ENCODE results near the gene GAB2. TPM values are rescaled to one million over a fixed set of nuclear protein-coding genes. Genes with fewer than 3 reads are reported as not detected.

GAB2 gene
- total RNA-seq, 5 donors from 2014 or later (not counting 1 experiment from before 2014, with no cell fraction given), result 5.4 to 17.2 (median 8.8) TPM

DNA sequence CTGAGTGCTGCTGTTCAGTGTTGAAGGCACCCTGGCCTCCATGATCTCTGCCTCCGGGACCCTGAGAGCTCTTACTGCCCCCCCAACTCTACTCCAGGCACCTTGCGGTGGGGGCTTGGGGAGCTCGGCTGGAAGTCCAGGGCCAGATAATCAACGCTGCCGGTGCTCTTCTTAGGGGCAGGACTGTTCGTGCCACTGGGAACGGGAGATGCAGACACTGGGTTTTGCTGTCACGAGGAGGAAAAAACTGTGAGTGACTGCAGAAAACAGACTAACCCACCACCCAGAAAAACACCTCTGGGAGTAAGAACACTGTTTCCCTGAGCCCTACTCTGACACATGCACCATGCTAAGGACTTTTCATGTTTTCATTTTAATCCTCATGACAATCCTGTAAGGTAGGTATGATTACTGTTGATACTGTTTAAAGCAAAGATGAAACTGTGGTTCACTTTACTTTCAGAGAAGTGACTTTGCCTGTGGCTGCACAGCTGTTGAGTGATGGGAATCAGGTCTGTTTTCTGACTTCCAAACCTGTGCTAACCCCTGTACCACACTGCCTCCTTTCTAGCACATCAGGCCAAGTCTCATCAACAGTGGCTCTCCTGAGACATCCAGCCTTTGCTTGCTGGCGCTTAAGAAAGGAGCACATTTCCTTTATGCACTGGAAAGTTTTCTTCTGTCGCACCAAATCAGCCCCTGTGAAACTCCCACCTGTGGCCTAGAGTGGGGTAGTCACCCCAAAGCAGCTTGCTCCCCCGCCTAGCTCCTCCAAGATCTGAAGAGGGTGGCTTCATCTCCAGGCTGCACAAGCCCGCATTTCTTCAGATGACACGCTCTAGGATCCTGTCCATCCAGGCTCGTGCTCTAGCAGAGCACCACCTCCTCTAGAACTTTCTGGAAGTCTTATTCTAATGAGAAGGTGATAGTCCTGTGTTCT lies 197.1 kb downstream of the GAB2 start:
- 86% methylated on average over 10 of the region's 14 CpGs for whole genome bisulfite sequencing (ENCODE audit: insufficient coverage)
- CTCF ChIA-PET, result interaction anchor here in 1 of 2 donors (0.5 kb wide), 1 partner anchor 90 kb away, joined by 3 read pairs; no protein-coding TSS in a partner anchor
- no peak overlapping the region for H3K4me3 ChIP-seq (ENCODE audit: control insufficient read depth in 1 of 2, extremely low read depth in 1 of 2, low read length in 1 of 2)

DNA sequence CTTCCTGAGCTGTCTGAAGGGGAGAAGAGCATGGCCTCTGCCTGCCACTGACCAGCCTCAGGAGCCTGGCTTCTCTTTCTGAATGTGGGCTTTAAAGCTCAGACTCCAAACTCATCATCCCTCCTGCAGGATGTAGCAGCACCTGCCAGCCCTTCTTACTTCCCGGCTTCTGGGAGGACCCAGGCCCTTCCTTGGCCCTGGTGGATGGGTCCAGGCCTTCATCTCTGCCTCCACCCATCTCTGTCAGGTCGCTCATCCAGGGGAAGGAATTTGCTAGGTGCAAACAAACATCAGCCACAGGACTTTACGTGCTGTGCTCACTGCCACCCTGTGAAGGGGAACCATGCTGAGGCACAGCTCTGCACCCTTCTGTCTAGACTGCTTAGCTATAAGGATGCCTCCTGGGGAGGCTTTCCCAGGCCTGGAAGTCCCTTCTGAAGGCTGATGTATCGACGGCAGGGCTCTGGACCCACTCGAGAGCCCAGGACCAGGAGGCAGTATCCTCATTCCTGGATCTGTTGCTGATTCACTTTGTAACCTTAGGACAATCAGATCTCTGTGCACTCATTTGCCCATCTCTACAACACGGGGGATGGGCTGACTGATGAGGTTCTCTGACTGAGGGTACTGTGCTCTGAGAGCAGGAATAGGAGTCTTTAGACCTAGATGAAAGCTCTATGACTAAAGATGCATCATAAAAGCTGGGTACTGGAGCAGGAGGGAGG lies 198.0 kb downstream of the GAB2 start:
- 84% methylated on average over 5 of the region's 7 CpGs for WGBS (ENCODE audit: insufficient coverage)
- ChIA-PET CTCF (no interaction called here), POLR2A (interaction anchor here in 1 of 2 donors (0.6 kb wide), 1 partner anchor 20 kb away, joined by 3 read pairs; no protein-coding TSS in a partner anchor)
- Mint-ChIP-seq H3K27ac (peak overlapping the region in 1 of 2 donors; percentile 16), H3K9me3 (no peaks in the 10 kb centered on the region), H3K4me3 (no peak overlapping the region), H3K36me3 (peaks cover 45% of the 10 kb centered on the region), H3K4me1 (peaks cover 2 to 32% (median 9%) of the 10 kb centered on the region in 3 donors), H3K27me3 (no peaks in the 10 kb centered on the region)
- Histone ChIP-seq H3K27ac (ENCODE audit: low read length) (no peak overlapping the region), H3K4me3 (ENCODE audit: control insufficient read depth in 1 of 2, extremely low read depth in 1 of 2, low read length in 1 of 2) (no peak overlapping the region), H3K27me3 (replicated peaks in 1 of 2; ENCODE audit: control insufficient read depth in 2 of 2, extremely low read depth in 1 of 2, insufficient read depth in 2 of 2, low read length in 1 of 2) (no peaks in the 10 kb centered on the region), H3K4me1 (ENCODE audit: control insufficient read depth in 1 of 2, extremely low read depth in 1 of 2, insufficient read depth in 2 of 2, low read length in 2 of 2) (no peaks in the 10 kb centered on the region), H3K36me3 (ENCODE audit: control insufficient read depth in 2 of 2, extremely low read depth in 1 of 2, insufficient read depth in 1 of 2, low read length in 1 of 2) (peaks cover 0 to 4% of the 10 kb centered on the region in 2 donors), H3K9me3 (no peaks in the 10 kb centered on the region)
- ATAC-seq (replicated peaks in 1 of 4) (no peak), DNase-seq (peak in 1 of 35 experiments; percentile 4)

More for the DNA sequence above, 197.1 kb downstream of the GAB2 start:
- DNase-seq (peak in 1 of 35 experiments; percentile 10), ATAC-seq (replicated peaks in 1 of 4) (peak in 1 of 4 experiments; percentile 16)
- H3K4me3 Mint-ChIP-seq, result no peak overlapping the region
- Histone ChIP-seq H3K4me1 (ENCODE audit: control insufficient read depth in 1 of 2, extremely low read depth in 1 of 2, insufficient read depth in 2 of 2, low read length in 2 of 2) (no peaks in the 10 kb centered on the region), H3K36me3 (ENCODE audit: control insufficient read depth in 2 of 2, extremely low read depth in 1 of 2, insufficient read depth in 1 of 2, low read length in 1 of 2) (peaks cover 0 to 4% of the 10 kb centered on the region in 2 donors), H3K9me3 (no peaks in the 10 kb centered on the region), H3K27me3 (replicated peaks in 1 of 2; ENCODE audit: control insufficient read depth in 2 of 2, extremely low read depth in 1 of 2, insufficient read depth in 2 of 2, low read length in 1 of 2) (no peaks in the 10 kb centered on the region), H3K27ac (ENCODE audit: low read length) (no peak overlapping the region)
- peaks cover 2 to 40% (median 9%) of the 10 kb centered on the region in 3 donors for H3K4me1 Mint-ChIP-seq
- peak overlapping the region in 1 of 2 donors; percentile 17 for H3K27ac Mint-ChIP-seq
- no peaks in the 10 kb centered on the region for H3K9me3 Mint-ChIP-seq
- no peaks in the 10 kb centered on the region for H3K27me3 Mint-ChIP-seq
- peaks cover 45% of the 10 kb centered on the region for H3K36me3 Mint-ChIP-seq
- POLR2A ChIA-PET, result no interaction called here

DNA sequence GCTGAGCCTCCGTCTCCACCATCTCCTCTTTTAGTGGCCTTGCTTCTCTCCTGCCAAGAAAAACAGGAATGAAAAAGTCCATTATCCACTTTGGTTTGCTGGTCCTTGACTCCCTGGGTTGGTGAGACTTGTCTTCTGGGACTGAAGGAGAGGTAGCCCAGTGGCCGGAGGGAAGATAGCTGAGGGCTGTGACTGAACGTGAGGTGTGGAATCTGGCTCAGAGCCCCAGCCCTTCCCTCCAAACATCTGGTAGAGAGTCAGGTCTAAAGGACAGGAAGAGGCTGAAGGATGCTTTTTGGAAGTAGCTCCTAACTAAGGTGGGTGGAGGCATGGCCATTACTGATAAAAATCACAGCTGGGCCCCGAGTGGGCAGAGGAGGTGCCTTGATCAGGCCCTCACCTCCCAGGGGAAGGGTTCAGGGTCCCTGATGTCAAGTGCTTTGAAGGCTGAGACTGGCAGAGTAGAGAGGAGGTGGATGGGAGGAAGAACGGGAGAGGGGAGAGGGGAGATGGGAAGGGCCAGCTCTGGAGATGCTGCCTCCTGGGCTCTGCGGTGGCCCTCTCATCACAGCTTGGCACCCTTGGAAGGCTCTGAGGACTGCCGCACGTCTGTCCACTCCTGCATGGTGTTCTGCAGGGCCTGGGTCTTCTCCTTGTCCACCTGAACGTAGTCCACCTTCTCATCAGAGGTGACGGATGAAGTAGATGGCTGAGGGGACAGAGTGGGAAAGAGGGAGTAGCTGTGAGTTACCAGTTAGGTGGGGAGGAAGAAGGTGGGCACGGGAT lies 198.7 kb downstream of the GAB2 start:
- POLR2A ChIA-PET, result interaction anchor here in 1 of 2 donors (0.6 kb wide), 1 partner anchor 19 kb away, joined by 3 read pairs; no protein-coding TSS in a partner anchor
- no peaks in the 10 kb centered on the region for H3K9me3 ChIP-seq
- no peaks in the 10 kb centered on the region for H3K27me3 Mint-ChIP-seq
- peaks cover 45% of the 10 kb centered on the region for H3K36me3 Mint-ChIP-seq
- H3K36me3 ChIP-seq (ENCODE audit: control insufficient read depth in 2 of 2, extremely low read depth in 1 of 2, insufficient read depth in 1 of 2, low read length in 1 of 2), result peaks cover 0 to 5% of the 10 kb centered on the region in 2 donors
- H3K4me1 ChIP-seq (ENCODE audit: control insufficient read depth in 1 of 2, extremely low read depth in 1 of 2, insufficient read depth in 2 of 2, low read length in 2 of 2), result no peaks in the 10 kb centered on the region
- H3K27me3 ChIP-seq (replicated peaks in 1 of 2; ENCODE audit: control insufficient read depth in 2 of 2, extremely low read depth in 1 of 2, insufficient read depth in 2 of 2, low read length in 1 of 2), result no peaks in the 10 kb centered on the region
- H3K27ac Mint-ChIP-seq, result peak overlapping the region in 1 of 2 donors; percentile 16
- DNase-seq (peak in 1 of 35 experiments; percentile 17), ATAC-seq (replicated peaks in 1 of 4) (no peak)
- WGBS (ENCODE audit: insufficient coverage), result 92% methylated on average over 5 of the region's 11 CpGs
- no peak overlapping the region for H3K4me3 ChIP-seq (ENCODE audit: control insufficient read depth in 1 of 2, extremely low read depth in 1 of 2, low read length in 1 of 2)
- H3K9me3 Mint-ChIP-seq, result no peaks in the 10 kb centered on the region
- no peak overlapping the region for H3K27ac ChIP-seq (ENCODE audit: low read length)
- H3K4me1 Mint-ChIP-seq, result peaks cover 2 to 30% (median 6%) of the 10 kb centered on the region in 3 donors
- CTCF ChIA-PET, result interaction anchor here in 1 of 2 donors (0.6 kb wide), 1 partner anchor 64 kb away, joined by 3 read pairs; no protein-coding TSS in a partner anchor
- no peak overlapping the region for H3K4me3 Mint-ChIP-seq

DNA sequence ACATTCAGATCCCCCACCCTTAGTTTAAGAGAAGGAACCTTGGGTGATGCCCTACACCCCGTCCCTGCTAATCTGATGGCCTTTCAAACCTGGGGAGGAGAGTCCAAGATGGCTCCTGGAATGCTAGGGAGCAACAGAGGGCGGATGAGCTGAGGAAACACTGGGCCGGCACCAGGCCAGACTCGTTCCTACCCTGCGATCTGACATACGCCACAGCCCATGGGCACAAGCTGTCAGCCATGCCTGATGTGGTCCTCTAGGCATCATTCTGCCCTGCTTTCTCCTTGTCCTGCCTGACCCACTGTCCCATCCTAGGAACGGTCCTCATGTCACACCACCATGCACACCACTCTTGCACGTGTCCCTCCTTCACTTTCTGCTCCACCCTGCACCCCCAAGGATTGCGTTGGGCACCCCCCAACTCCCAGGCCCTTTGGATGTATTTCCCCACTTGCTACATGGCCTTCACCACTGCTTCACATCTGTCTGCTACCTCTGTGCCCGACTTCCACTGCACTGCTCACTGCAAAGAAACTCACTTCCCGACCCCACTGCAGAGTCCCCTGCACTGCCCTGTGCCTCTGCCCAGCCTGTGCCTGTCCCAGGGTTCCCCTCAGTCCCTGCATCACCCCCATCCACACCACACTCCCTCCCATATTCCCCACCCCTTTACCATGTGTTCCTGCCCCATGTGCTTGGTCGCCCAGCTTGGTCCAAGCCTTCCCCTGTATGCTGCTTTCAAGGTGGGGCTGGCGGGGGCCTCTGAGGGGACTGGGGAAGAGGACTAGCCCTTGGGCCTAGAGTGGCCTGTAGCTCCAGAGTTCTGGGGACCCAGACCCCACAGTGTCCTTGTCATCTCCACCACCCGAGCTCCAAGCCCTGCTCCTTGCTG lies 199.7 kb downstream of the GAB2 start:
- Histone ChIP-seq H3K4me1 (ENCODE audit: control insufficient read depth in 1 of 2, extremely low read depth in 1 of 2, insufficient read depth in 2 of 2, low read length in 2 of 2) (peaks cover 0 to 5% of the 10 kb centered on the region in 2 experiments), H3K27me3 (replicated peaks in 1 of 2; ENCODE audit: control insufficient read depth in 2 of 2, extremely low read depth in 1 of 2, insufficient read depth in 2 of 2, low read length in 1 of 2) (no peaks in the 10 kb centered on the region), H3K27ac (ENCODE audit: low read length) (no peak overlapping the region), H3K4me3 (ENCODE audit: control insufficient read depth in 1 of 2, extremely low read depth in 1 of 2, low read length in 1 of 2) (no peak overlapping the region), H3K36me3 (ENCODE audit: control insufficient read depth in 2 of 2, extremely low read depth in 1 of 2, insufficient read depth in 1 of 2, low read length in 1 of 2) (peaks cover 0 to 9% of the 10 kb centered on the region in 2 donors), H3K9me3 (no peaks in the 10 kb centered on the region)
- Mint-ChIP-seq H3K36me3 (peaks cover 41% of the 10 kb centered on the region), H3K4me3 (no peak overlapping the region), H3K27me3 (no peaks in the 10 kb centered on the region), H3K9me3 (no peaks in the 10 kb centered on the region), H3K4me1 (peaks cover 0 to 23% (median 2%) of the 10 kb centered on the region in 3 donors), H3K27ac (no peak overlapping the region)
- CTCF ChIA-PET, result interaction anchor here (0.5 to 0.6 kb wide), 3 partner anchors 10 to 68 kb away, joined by 3 to 4 read pairs (median 3); no protein-coding TSS in a partner anchor
- ATAC-seq (replicated peaks in 1 of 4), result no peak
- POLR2A ChIA-PET, result no interaction called here
- 93% methylated on average over 12 of the region's 14 CpGs for WGBS (ENCODE audit: insufficient coverage)
- DNase-seq, result peak in 1 of 35 experiments; percentile 16

DNA sequence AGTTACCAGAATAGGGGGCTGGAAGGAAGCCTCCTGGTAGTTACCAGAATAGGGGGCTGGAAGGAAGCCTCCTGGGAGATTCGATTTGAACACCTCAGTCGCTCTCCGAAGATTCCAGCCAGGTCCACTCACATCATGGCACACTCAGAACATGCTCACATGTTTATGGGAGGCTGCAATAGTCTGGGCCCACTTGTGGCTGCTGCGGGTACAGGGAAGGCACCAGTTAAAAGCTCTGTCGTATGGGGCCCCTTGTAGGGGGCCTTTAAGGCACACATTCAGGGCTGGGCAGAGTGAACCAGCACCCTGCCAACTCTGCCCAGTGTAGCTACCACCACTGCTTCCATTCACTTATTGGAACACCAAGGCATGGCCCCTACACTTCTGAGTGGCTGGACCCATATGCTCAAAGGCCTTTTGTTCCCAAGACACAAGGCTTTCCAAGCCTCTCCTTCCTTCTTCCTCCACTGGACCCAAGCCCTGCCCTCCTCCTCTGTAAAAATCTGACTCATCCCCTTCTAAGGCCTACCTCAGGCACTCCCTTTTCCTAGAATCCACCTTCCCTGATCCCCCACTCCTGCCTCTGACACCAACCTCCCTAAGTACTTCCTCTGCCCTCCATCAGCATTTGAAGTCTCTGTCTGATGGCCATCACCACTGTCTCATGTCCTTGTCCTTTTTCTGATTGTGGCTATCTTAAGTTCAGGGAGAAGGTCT lies 200.9 kb downstream of the GAB2 start:
- WGBS (ENCODE audit: insufficient coverage), result 89% methylated on average over 1 of the region's 5 CpGs
- H3K36me3 Mint-ChIP-seq, result peaks cover 47% of the 10 kb centered on the region
- no peak overlapping the region for H3K27ac Mint-ChIP-seq
- Histone ChIP-seq H3K9me3 (no peaks in the 10 kb centered on the region), H3K36me3 (ENCODE audit: control insufficient read depth in 2 of 2, extremely low read depth in 1 of 2, insufficient read depth in 1 of 2, low read length in 1 of 2) (peaks cover 0 to 9% of the 10 kb centered on the region in 2 donors), H3K4me1 (ENCODE audit: control insufficient read depth in 1 of 2, extremely low read depth in 1 of 2, insufficient read depth in 2 of 2, low read length in 2 of 2) (peaks cover 0 to 5% of the 10 kb centered on the region in 2 experiments), H3K27ac (ENCODE audit: low read length) (no peak overlapping the region), H3K4me3 (ENCODE audit: control insufficient read depth in 1 of 2, extremely low read depth in 1 of 2, low read length in 1 of 2) (no peak overlapping the region), H3K27me3 (replicated peaks in 1 of 2; ENCODE audit: control insufficient read depth in 2 of 2, extremely low read depth in 1 of 2, insufficient read depth in 2 of 2, low read length in 1 of 2) (no peaks in the 10 kb centered on the region)
- no peak overlapping the region for H3K4me3 Mint-ChIP-seq
- H3K9me3 Mint-ChIP-seq, result no peaks in the 10 kb centered on the region
- ChIA-PET POLR2A (no interaction called here), CTCF (no interaction called here)
- DNase-seq (peak in 1 of 35 experiments; percentile 19), ATAC-seq (replicated peaks in 1 of 4) (no peak)
- peaks cover 7 to 33% (median 8%) of the 10 kb centered on the region in 3 donors for H3K4me1 Mint-ChIP-seq
- H3K27me3 Mint-ChIP-seq, result no peaks in the 10 kb centered on the region

All from T-cell (primary cell).